Stomach (tissue), 9 donors: ENCODE results near the gene PNPLA6. TPM values are rescaled to one million over a fixed set of nuclear protein-coding genes. Genes with fewer than 3 reads are reported as not detected.
"Not testable (repeated sequence)": the region's sequence is repeated elsewhere in the genome, so short reads cannot be mapped to it uniquely, and the experiment has no call there.

Experiments used
- DNase-seq, 2 donors: peaks; one replicate each; pipeline versions ENCODE4 v3.0.0 to v3.0.0-alpha.2; 2013 to 2019
- H3K27ac ChIP-seq, 5 donors: fragments of 200-600 bp in 4 of 5; sonication (generic) in 4 of 5; one replicate each; pipeline ENCODE4 v1.5.1; 2013 to 2019; ENCODE audit warnings: mild to moderate bottlenecking in 1 of 5, moderate library complexity in 1 of 5
- H3K27me3 ChIP-seq, 3 donors: fragments of 200-600 bp; sonication (generic); one replicate each; pipeline ENCODE4 v1.5.1; 2017 to 2019; ENCODE audit warnings: mixed run types in 1 of 3
- H3K36me3 ChIP-seq, 4 donors: fragments of 200-600 bp; sonication (generic); 1 replicate in 3 of 4; 2 replicates in 1 of 4; pipeline ENCODE4 v1.5.1; 2016 to 2019
- H3K4me1 ChIP-seq, 4 donors: fragments of 200-600 bp; sonication (generic); one replicate each; pipeline ENCODE4 v1.5.1; 2016 to 2019
- H3K4me3 ChIP-seq, 4 donors: fragments of 200-600 bp; sonication (generic) in 3 of 4; one replicate each; pipeline ENCODE4 v1.5.1; 2016 to 2019; ENCODE audit warnings: mild to moderate bottlenecking in 1 of 4
- H3K9me3 ChIP-seq, 4 donors: fragments of 200-600 bp; sonication (generic); one replicate each; pipeline ENCODE4 v1.5.1; 2016 to 2019
- EP300 ChIP-seq: sonication (generic); formaldehyde crosslinking; IDR thresholded peaks from one replicate; pipeline ENCODE4 v1.6.1; 2017; ENCODE audit warnings: antibody characterized with exemption
- POLR2A ChIP-seq, 4 donors: fragments of 450-650 bp; IDR thresholded peaks; one replicate each; pipeline ENCODE4 v1.6.1; 2016; ENCODE audit warnings: antibody characterized with exemption in 4 of 4, control low read depth in 2 of 4, mild to moderate bottlenecking in 1 of 4, moderate library complexity in 1 of 4
- POLR2AphosphoS5 ChIP-seq, 3 donors: sonication (generic); formaldehyde crosslinking; IDR thresholded peaks; one replicate each; pipeline ENCODE4 v1.6.1; 2016; ENCODE audit warnings: antibody characterized with exemption in 3 of 3
- WGBS, 5 donors: extraction: QIAGEN DNeasy Blood & Tissue Kit in 3 of 5; methylation state at CpG; one replicate each; pipeline versions ENCODE4 v1.1.5 to v1.1.7; 2013 to 2018; 5-methylcytosine and 5-hydroxymethylcytosine counted together
- intact Hi-C: fragments of 100-400 bp; cut with DNase I; formaldehyde crosslinking; loops from one replicate; pipeline ENCODE4 v1.15.1; 2023; ENCODE audit warnings: low total_unique reads
- polyA plus RNA-seq, 3 donors: library from polyadenylated mRNA; stranded (reverse); fragments of 200-250 nt; gene quantifications; one replicate each; pipeline ENCODE4 v1.2.3, GENCODE V29; 2013
- total RNA-seq, 5 donors: library from RNA; depleted of rRNA; stranded (reverse); fragments of >200 nt; gene quantifications; one replicate each; pipeline versions ENCODE4 v1.1.0 to v1.2.3, GENCODE V29; 2014 to 2016
- TF ChIP-seq, protein P1 (sequence below), 7 experiments: fragments of 450-650 bp in 4 of 7; fragments of 200-600 bp in 3 of 7; sonication (generic) in 3 of 7; IDR thresholded peaks; one replicate each; pipeline ENCODE4 v1.5.1; 2016 to 2019; ENCODE audit warnings: antibody characterized with exemption in 7 of 7, control low read depth in 2 of 7, mild to moderate bottlenecking in 1 of 7
- donor health status: healthy with polysubstance abuse.
- donor health status: Bipolar disorder and iron deficiency.
- donor health status: healthy.

PNPLA6 gene
- total and polyA plus RNA-seq, 8 donors, result 15.2 to 357 (median 44.3) TPM

DNA sequence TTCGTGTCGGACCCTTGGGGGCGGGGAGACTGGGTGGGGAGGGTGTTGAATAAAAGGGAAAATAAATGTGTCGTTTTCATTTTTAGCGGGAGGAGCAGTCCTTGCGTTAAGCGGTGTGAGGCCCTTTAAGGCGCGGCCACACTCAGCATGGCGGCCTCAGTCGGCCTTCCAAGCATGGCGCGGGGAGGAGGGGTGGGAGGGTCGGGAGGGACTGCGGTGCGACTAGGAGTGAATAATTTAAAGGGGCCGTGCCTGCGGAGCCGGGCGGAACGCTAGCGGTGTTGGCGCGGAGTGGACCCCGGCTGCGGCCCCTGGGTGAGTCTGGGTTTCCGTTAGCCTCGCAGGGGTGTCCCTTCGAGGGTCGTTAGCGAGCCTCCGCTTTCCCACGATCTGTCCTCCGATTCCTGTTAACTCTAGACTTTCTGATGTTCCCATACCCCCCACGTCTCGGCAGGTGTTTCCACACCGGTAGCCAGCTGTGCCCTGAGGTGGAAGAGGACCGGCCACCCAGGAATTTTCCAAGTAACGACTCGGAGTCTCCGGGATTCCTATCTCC lies 1.5 kb upstream of the PNPLA6 start:
- Histone ChIP-seq H3K36me3 (peaks cover 23 to 54% (median 46%) of the 10 kb centered on the region in 4 donors), H3K4me3 (peak overlapping the region; percentile 77 to 82 (median 80)), H3K4me1 (peaks cover 7 to 31% (median 25%) of the 10 kb centered on the region in 4 donors), H3K27ac (peak overlapping the region; percentile 92 to 94 (median 92)), H3K9me3 (no peaks in the 10 kb centered on the region), H3K27me3 (no peaks in the 10 kb centered on the region)
- peak; percentile 88 to 97 for DNase-seq
- 0 to 1% (median 0%) methylated on average over 21 to 41 of the region's 41 CpGs for WGBS, 5 donors
- TF ChIP-seq EP300 (no peak), POLR2AphosphoS5 (IDR thresholded peaks at IDR 0.05) (peak; percentile 65 to 94 (median 88))
- intact Hi-C loops, result no loop called here

- TF ChIP-seq EP300 (no peak), POLR2AphosphoS5 (IDR thresholded peaks at IDR 0.05) (no peak), POLR2A (IDR thresholded peaks at IDR 0.05) (no peak)
- TF ChIP-seq, protein P1, sequence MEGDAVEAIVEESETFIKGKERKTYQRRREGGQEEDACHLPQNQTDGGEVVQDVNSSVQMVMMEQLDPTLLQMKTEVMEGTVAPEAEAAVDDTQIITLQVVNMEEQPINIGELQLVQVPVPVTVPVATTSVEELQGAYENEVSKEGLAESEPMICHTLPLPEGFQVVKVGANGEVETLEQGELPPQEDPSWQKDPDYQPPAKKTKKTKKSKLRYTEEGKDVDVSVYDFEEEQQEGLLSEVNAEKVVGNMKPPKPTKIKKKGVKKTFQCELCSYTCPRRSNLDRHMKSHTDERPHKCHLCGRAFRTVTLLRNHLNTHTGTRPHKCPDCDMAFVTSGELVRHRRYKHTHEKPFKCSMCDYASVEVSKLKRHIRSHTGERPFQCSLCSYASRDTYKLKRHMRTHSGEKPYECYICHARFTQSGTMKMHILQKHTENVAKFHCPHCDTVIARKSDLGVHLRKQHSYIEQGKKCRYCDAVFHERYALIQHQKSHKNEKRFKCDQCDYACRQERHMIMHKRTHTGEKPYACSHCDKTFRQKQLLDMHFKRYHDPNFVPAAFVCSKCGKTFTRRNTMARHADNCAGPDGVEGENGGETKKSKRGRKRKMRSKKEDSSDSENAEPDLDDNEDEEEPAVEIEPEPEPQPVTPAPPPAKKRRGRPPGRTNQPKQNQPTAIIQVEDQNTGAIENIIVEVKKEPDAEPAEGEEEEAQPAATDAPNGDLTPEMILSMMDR (IDR thresholded peaks at IDR 0.05), result no peak
- H3K4me3 ChIP-seq, result peak overlapping the region; percentile 77 to 82 (median 80)
- no peaks in the 10 kb centered on the region for H3K27me3 ChIP-seq
- H3K9me3 ChIP-seq, result no peaks in the 10 kb centered on the region
- H3K4me1 ChIP-seq, result peaks cover 7 to 31% (median 25%) of the 10 kb centered on the region in 4 donors
- H3K36me3 ChIP-seq, result peaks cover 23 to 54% (median 46%) of the 10 kb centered on the region in 4 donors
- peak overlapping the region; percentile 92 to 94 (median 92) for H3K27ac ChIP-seq
- intact Hi-C loops, result no loop called here
- WGBS, 5 donors, result 0% methylated on average over 9 to 27 of the region's 27 CpGs
- peak; percentile 40 to 89 for DNase-seq
These were observed 928 bp upstream of the PNPLA6 start for GRCh38 chr19:7534531-7535046.

DNA sequence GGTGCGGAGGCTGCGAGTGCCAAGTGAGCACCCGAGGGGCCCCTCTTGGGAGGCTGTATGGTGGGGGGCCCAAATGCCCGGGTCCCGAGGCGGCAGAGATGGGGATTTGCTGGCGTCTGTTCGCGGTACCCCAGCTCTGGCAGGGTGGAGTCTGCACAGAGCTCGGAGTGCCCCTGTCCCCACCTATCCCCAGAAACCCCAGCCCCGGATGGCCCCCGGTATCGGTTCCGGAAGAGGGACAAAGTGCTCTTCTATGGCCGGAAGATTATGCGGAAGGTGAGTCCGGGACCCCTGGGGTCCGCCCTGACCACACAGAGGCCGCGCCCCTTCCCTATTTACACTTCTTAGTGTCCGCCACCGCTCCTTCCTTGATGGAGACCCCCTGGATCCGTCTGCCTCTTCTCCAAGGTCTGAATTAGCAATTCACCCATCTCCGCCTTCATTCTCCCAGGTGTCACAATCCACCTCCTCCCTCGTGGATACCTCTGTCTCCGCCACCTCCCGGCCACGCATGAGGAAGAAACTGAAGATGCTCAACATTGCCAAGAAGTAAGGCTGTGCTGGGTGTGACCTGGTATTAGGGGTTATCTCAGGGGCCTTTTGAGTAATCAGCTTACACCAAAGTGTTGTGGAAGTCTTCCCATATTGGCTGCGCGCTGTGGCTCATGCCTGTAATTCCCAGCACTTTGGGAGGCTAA lies 630 bp downstream of the PNPLA6 start:
- Histone ChIP-seq H3K4me1 (peaks cover 7 to 31% (median 25%) of the 10 kb centered on the region in 4 donors), H3K9me3 (no peaks in the 10 kb centered on the region), H3K4me3 (peak overlapping the region; percentile 77 to 82 (median 80)), H3K27ac (peak overlapping the region; percentile 92 to 94 (median 92)), H3K36me3 (peaks cover 34 to 54% (median 47%) of the 10 kb centered on the region in 4 donors), H3K27me3 (no peaks in the 10 kb centered on the region)
- intact Hi-C loops, result no loop called here
- TF ChIP-seq EP300 (no peak), POLR2A (IDR thresholded peaks at IDR 0.05) (no peak), POLR2AphosphoS5 (IDR thresholded peaks at IDR 0.05) (no peak)
- TF ChIP-seq, protein P1 (IDR thresholded peaks at IDR 0.05), result no peak
- WGBS, 5 donors, result 8 to 22% (median 15%) methylated on average over 20 to 30 of the region's 30 CpGs
- DNase-seq, result no peak

- H3K27ac ChIP-seq, H3K27me3 ChIP-seq, H3K9me3 ChIP-seq, H3K4me3 ChIP-seq, DNase-seq, intact Hi-C loops: not testable (repeated sequence)
- H3K4me1 ChIP-seq, result peaks cover 7 to 26% (median 15%) of the 10 kb centered on the region in 4 donors
- peaks cover 56 to 72% (median 71%) of the 10 kb centered on the region in 4 donors for H3K36me3 ChIP-seq
- WGBS, 5 donors, result 92 to 98% (median 97%) methylated on average over 5 of the region's 5 CpGs
These were observed 3.5 kb downstream of the PNPLA6 start for GRCh38 chr19:7538990-7539389.

- Histone ChIP-seq H3K27ac (no peak overlapping the region), H3K9me3 (no peaks in the 10 kb centered on the region), H3K4me1 (peaks cover 7 to 21% (median 12%) of the 10 kb centered on the region in 4 donors), H3K36me3 (peaks cover 56 to 81% (median 78%) of the 10 kb centered on the region in 4 donors), H3K27me3 (no peaks in the 10 kb centered on the region), H3K4me3 (no peak overlapping the region)
- no peak for DNase-seq
- 94 to 97% (median 96%) methylated on average over 14 to 28 of the region's 28 CpGs for WGBS, 5 donors
- TF ChIP-seq POLR2A (IDR thresholded peaks at IDR 0.05) (no peak), EP300 (no peak), POLR2AphosphoS5 (IDR thresholded peaks at IDR 0.05) (no peak)
- TF ChIP-seq, protein P1 (IDR thresholded peaks at IDR 0.05), result no peak
- intact Hi-C loops, result no loop called here
These were observed 4.4 kb downstream of the PNPLA6 start for GRCh38 chr19:7539827-7540425.
